Measurements from ENCODE around the gene MTFP1. TPM values are rescaled to one million over a fixed set of nuclear protein-coding genes. Genes with fewer than 3 reads are reported as not detected.
"Not testable (repeated sequence)": the region's sequence is repeated elsewhere in the genome, so short reads cannot be mapped to it uniquely, and the experiment has no call there.

The MTFP1 gene
- total RNA-seq, 1 donor from 2014 or later = 32.2 TPM

GRCh38 chr22:30402028-30402765 lies 23.4 kb upstream of the MTFP1 start:
- DNase-seq (ENCODE audit: low read depth, low spot score) = no peak

- DNase-seq (ENCODE audit: low read depth, low spot score) = not testable (repeated sequence)
Observed at GRCh38 chr22:30402766-30403104, 22.8 kb upstream of the MTFP1 start.

- DNase-seq (ENCODE audit: low read depth, low spot score) = no peak
Observed at GRCh38 chr22:30404307-30404706, 21.3 kb upstream of the MTFP1 start.

GRCh38 chr22:30405731-30406130 lies 19.8 kb upstream of the MTFP1 start:
- no peak for DNase-seq (ENCODE audit: low read depth, low spot score)

GRCh38 chr22:30406400-30406799 lies 19.2 kb upstream of the MTFP1 start:
- DNase-seq (ENCODE audit: low read depth, low spot score) = no peak

- DNase-seq (ENCODE audit: low read depth, low spot score) = no peak
Observed at GRCh38 chr22:30408388-30409102, 17.0 kb upstream of the MTFP1 start.

- no peak for DNase-seq (ENCODE audit: low read depth, low spot score)
Observed at GRCh38 chr22:30411780-30412179, 13.8 kb upstream of the MTFP1 start.

GRCh38 chr22:30413001-30413400 lies 12.6 kb upstream of the MTFP1 start:
- no peak for DNase-seq (ENCODE audit: low read depth, low spot score)

- no peak for DNase-seq (ENCODE audit: low read depth, low spot score)
Observed at GRCh38 chr22:30413745-30414524, 11.6 kb upstream of the MTFP1 start.

GRCh38 chr22:30414525-30415047 lies 11.0 kb upstream of the MTFP1 start:
- DNase-seq (ENCODE audit: low read depth, low spot score) = no peak

GRCh38 chr22:30416403-30416802 lies 9.2 kb upstream of the MTFP1 start:
- DNase-seq (ENCODE audit: low read depth, low spot score) = no peak

- DNase-seq (ENCODE audit: low read depth, low spot score) = no peak
Observed at GRCh38 chr22:30416837-30417236, 8.7 kb upstream of the MTFP1 start.

- peak; percentile 76 for DNase-seq (ENCODE audit: low read depth, low spot score)
Observed at GRCh38 chr22:30420347-30421125, 5.0 kb upstream of the MTFP1 start.

- no peak for DNase-seq (ENCODE audit: low read depth, low spot score)
Observed at GRCh38 chr22:30421695-30422480, 3.7 kb upstream of the MTFP1 start.

GRCh38 chr22:30422481-30423300 lies 2.9 kb upstream of the MTFP1 start:
- no peak for DNase-seq (ENCODE audit: low read depth, low spot score)

GRCh38 chr22:30423301-30423958 lies 2.1 kb upstream of the MTFP1 start:
- no peak for DNase-seq (ENCODE audit: low read depth, low spot score)

GRCh38 chr22:30423959-30424533 lies 1.5 kb upstream of the MTFP1 start:
- DNase-seq (ENCODE audit: low read depth, low spot score) = peak; percentile 99

GRCh38 chr22:30424534-30425326 lies 838 bp upstream of the MTFP1 start:
- no peak for DNase-seq (ENCODE audit: low read depth, low spot score)
